Measurements from ENCODE around the gene CRB2. TPM values are rescaled to one million over a fixed set of nuclear protein-coding genes. Genes with fewer than 3 reads are reported as not detected.

The CRB2 gene
- total RNA-seq, 5 donors from 2014 or later (not counting 1 experiment from before 2014, with no cell fraction given), result 0.09 to 0.20 TPM; not detected in 3

- peaks cover 0 to 5% of the 10 kb centered on the region in 2 donors for H3K27me3 Mint-ChIP-seq
- ATAC-seq (replicated peaks in 1 of 4) (no peak), DNase-seq (no peak)
- 90% methylated on average over 25 of the region's 28 CpGs for WGBS (ENCODE audit: insufficient coverage)
- no peak overlapping the region for H3K4me3 Mint-ChIP-seq
- ChIA-PET POLR2A (no interaction called here), CTCF (interaction anchor here (0.6 to 1.3 kb wide), 2 partner anchors 31 to 552 kb away, joined by 3 to 6 read pairs; no protein-coding TSS in a partner anchor)
- H3K4me1 ChIP-seq (ENCODE audit: control insufficient read depth in 1 of 2, extremely low read depth in 1 of 2, insufficient read depth in 2 of 2, low read length in 2 of 2), result peaks cover 0 to under 1% of the 10 kb centered on the region in 2 experiments
- no peak overlapping the region for H3K4me3 ChIP-seq (ENCODE audit: control insufficient read depth in 1 of 2, extremely low read depth in 1 of 2, low read length in 1 of 2)
- no peaks in the 10 kb centered on the region for H3K36me3 ChIP-seq (ENCODE audit: control insufficient read depth in 2 of 2, extremely low read depth in 1 of 2, insufficient read depth in 1 of 2, low read length in 1 of 2)
- no peak overlapping the region for H3K27ac Mint-ChIP-seq
- H3K9me3 Mint-ChIP-seq, result no peaks in the 10 kb centered on the region
- no peak overlapping the region for H3K27ac ChIP-seq (ENCODE audit: low read length)
- H3K27me3 ChIP-seq (replicated peaks in 1 of 2; ENCODE audit: control insufficient read depth in 2 of 2, extremely low read depth in 1 of 2, insufficient read depth in 2 of 2, low read length in 1 of 2), result peaks cover 0 to under 1% of the 10 kb centered on the region in 2 experiments
- H3K9me3 ChIP-seq, result no peaks in the 10 kb centered on the region
- H3K4me1 Mint-ChIP-seq, result peaks cover 0 to 3% (median 0%) of the 10 kb centered on the region in 3 donors
- H3K36me3 Mint-ChIP-seq, result peaks cover 3% of the 10 kb centered on the region
These were observed 25.1 kb downstream of the CRB2 start for GRCh38 chr9:123380852-123381705.

- POLR2A ChIA-PET, result no interaction called here
- Histone ChIP-seq H3K27ac (ENCODE audit: low read length) (no peak overlapping the region), H3K9me3 (no peaks in the 10 kb centered on the region), H3K27me3 (replicated peaks in 1 of 2; ENCODE audit: control insufficient read depth in 2 of 2, extremely low read depth in 1 of 2, insufficient read depth in 2 of 2, low read length in 1 of 2) (no peaks in the 10 kb centered on the region), H3K4me1 (ENCODE audit: control insufficient read depth in 1 of 2, extremely low read depth in 1 of 2, insufficient read depth in 2 of 2, low read length in 2 of 2) (no peaks in the 10 kb centered on the region), H3K4me3 (ENCODE audit: control insufficient read depth in 1 of 2, extremely low read depth in 1 of 2, low read length in 1 of 2) (no peak overlapping the region), H3K36me3 (ENCODE audit: control insufficient read depth in 2 of 2, extremely low read depth in 1 of 2, insufficient read depth in 1 of 2, low read length in 1 of 2) (no peaks in the 10 kb centered on the region)
- ATAC-seq (replicated peaks in 1 of 4) (no peak), DNase-seq (no peak)
- peaks cover 3% of the 10 kb centered on the region for H3K36me3 Mint-ChIP-seq
- no peak overlapping the region for H3K4me3 Mint-ChIP-seq
- 89% methylated on average over 18 of the region's 27 CpGs for WGBS (ENCODE audit: insufficient coverage)
- H3K27ac Mint-ChIP-seq, result no peak overlapping the region
- no peaks in the 10 kb centered on the region for H3K4me1 Mint-ChIP-seq
- no peaks in the 10 kb centered on the region for H3K27me3 Mint-ChIP-seq
- H3K9me3 Mint-ChIP-seq, result no peaks in the 10 kb centered on the region
- CTCF ChIA-PET, result interaction anchor here in 1 of 2 donors (0.6 kb wide), 1 partner anchor 661 kb away, joined by 8 read pairs; no protein-coding TSS in a partner anchor
These were observed 26.9 kb downstream of the CRB2 start for GRCh38 chr9:123382653-123383511.

GRCh38 chr9:123383512-123384170 is 27.6 kb downstream of the CRB2 start:
- CTCF ChIA-PET, result interaction anchor here in 1 of 2 donors (0.6 kb wide), 1 partner anchor 657 kb away, joined by 6 read pairs; no protein-coding TSS in a partner anchor
- Mint-ChIP-seq H3K9me3 (no peaks in the 10 kb centered on the region), H3K4me3 (no peak overlapping the region), H3K27ac (no peak overlapping the region), H3K4me1 (no peaks in the 10 kb centered on the region), H3K36me3 (peaks cover 3% of the 10 kb centered on the region), H3K27me3 (no peaks in the 10 kb centered on the region)
- ATAC-seq (replicated peaks in 1 of 4), result no peak
- no peak for DNase-seq
- H3K4me1 ChIP-seq (ENCODE audit: control insufficient read depth in 1 of 2, extremely low read depth in 1 of 2, insufficient read depth in 2 of 2, low read length in 2 of 2), result no peaks in the 10 kb centered on the region
- H3K4me3 ChIP-seq (ENCODE audit: control insufficient read depth in 1 of 2, extremely low read depth in 1 of 2, low read length in 1 of 2), result no peak overlapping the region
- H3K36me3 ChIP-seq (ENCODE audit: control insufficient read depth in 2 of 2, extremely low read depth in 1 of 2, insufficient read depth in 1 of 2, low read length in 1 of 2), result no peaks in the 10 kb centered on the region
- H3K27me3 ChIP-seq (replicated peaks in 1 of 2; ENCODE audit: control insufficient read depth in 2 of 2, extremely low read depth in 1 of 2, insufficient read depth in 2 of 2, low read length in 1 of 2), result no peaks in the 10 kb centered on the region
- no peaks in the 10 kb centered on the region for H3K9me3 ChIP-seq
- H3K27ac ChIP-seq (ENCODE audit: low read length), result no peak overlapping the region
- 87% methylated on average over 26 of the region's 27 CpGs for WGBS (ENCODE audit: insufficient coverage)
- POLR2A ChIA-PET, result no interaction called here

- H3K4me1 Mint-ChIP-seq, result no peaks in the 10 kb centered on the region
- Histone ChIP-seq H3K9me3 (no peaks in the 10 kb centered on the region), H3K4me3 (ENCODE audit: control insufficient read depth in 1 of 2, extremely low read depth in 1 of 2, low read length in 1 of 2) (no peak overlapping the region), H3K4me1 (ENCODE audit: control insufficient read depth in 1 of 2, extremely low read depth in 1 of 2, insufficient read depth in 2 of 2, low read length in 2 of 2) (no peaks in the 10 kb centered on the region), H3K27me3 (replicated peaks in 1 of 2; ENCODE audit: control insufficient read depth in 2 of 2, extremely low read depth in 1 of 2, insufficient read depth in 2 of 2, low read length in 1 of 2) (no peaks in the 10 kb centered on the region), H3K27ac (ENCODE audit: low read length) (no peak overlapping the region), H3K36me3 (ENCODE audit: control insufficient read depth in 2 of 2, extremely low read depth in 1 of 2, insufficient read depth in 1 of 2, low read length in 1 of 2) (no peaks in the 10 kb centered on the region)
- POLR2A ChIA-PET, result interaction anchor here (0.6 to 0.7 kb wide), 3 partner anchors 96 to 1056 kb away, joined by 10 to 13 read pairs (median 10); no protein-coding TSS in a partner anchor
- WGBS (ENCODE audit: insufficient coverage), result 87% methylated on average over 10 of the region's 14 CpGs
- CTCF ChIA-PET, result interaction anchor here in 1 of 2 donors (0.7 kb wide), 1 partner anchor 512 kb away, joined by 4 read pairs; no protein-coding TSS in a partner anchor
- no peak overlapping the region for H3K27ac Mint-ChIP-seq
- DNase-seq, result no peak
- H3K9me3 Mint-ChIP-seq, result no peaks in the 10 kb centered on the region
- no peak overlapping the region for H3K4me3 Mint-ChIP-seq
- no peaks in the 10 kb centered on the region for H3K27me3 Mint-ChIP-seq
- H3K36me3 Mint-ChIP-seq, result peaks cover 3% of the 10 kb centered on the region
- ATAC-seq (replicated peaks in 1 of 4), result no peak
These were observed 31.7 kb downstream of the CRB2 start for GRCh38 chr9:123387686-123388085.

GRCh38 chr9:123389070-123389469 is 33.1 kb downstream of the CRB2 start:
- Histone ChIP-seq H3K36me3 (ENCODE audit: control insufficient read depth in 2 of 2, extremely low read depth in 1 of 2, insufficient read depth in 1 of 2, low read length in 1 of 2) (no peaks in the 10 kb centered on the region), H3K4me1 (ENCODE audit: control insufficient read depth in 1 of 2, extremely low read depth in 1 of 2, insufficient read depth in 2 of 2, low read length in 2 of 2) (no peaks in the 10 kb centered on the region), H3K4me3 (ENCODE audit: control insufficient read depth in 1 of 2, extremely low read depth in 1 of 2, low read length in 1 of 2) (no peak overlapping the region), H3K9me3 (no peaks in the 10 kb centered on the region), H3K27me3 (replicated peaks in 1 of 2; ENCODE audit: control insufficient read depth in 2 of 2, extremely low read depth in 1 of 2, insufficient read depth in 2 of 2, low read length in 1 of 2) (no peaks in the 10 kb centered on the region), H3K27ac (ENCODE audit: low read length) (no peak overlapping the region)
- WGBS (ENCODE audit: insufficient coverage), result 77% methylated on average over 9 of the region's 10 CpGs
- Mint-ChIP-seq H3K27me3 (no peaks in the 10 kb centered on the region), H3K36me3 (peaks cover 4% of the 10 kb centered on the region), H3K4me1 (no peaks in the 10 kb centered on the region), H3K4me3 (no peak overlapping the region), H3K9me3 (peaks cover 0 to 5% (median 0%) of the 10 kb centered on the region in 3 donors), H3K27ac (no peak overlapping the region)
- no peak for DNase-seq
- no peak for ATAC-seq (replicated peaks in 1 of 4)
- ChIA-PET POLR2A (no interaction called here), CTCF (no interaction called here)

GRCh38 chr9:123389698-123390097 is 33.7 kb downstream of the CRB2 start:
- Mint-ChIP-seq H3K27ac (no peak overlapping the region), H3K4me1 (no peaks in the 10 kb centered on the region), H3K36me3 (peaks cover 4% of the 10 kb centered on the region), H3K4me3 (no peak overlapping the region), H3K9me3 (peaks cover 0 to 5% (median 0%) of the 10 kb centered on the region in 3 donors), H3K27me3 (no peaks in the 10 kb centered on the region)
- POLR2A ChIA-PET, result no interaction called here
- H3K4me1 ChIP-seq (ENCODE audit: control insufficient read depth in 1 of 2, extremely low read depth in 1 of 2, insufficient read depth in 2 of 2, low read length in 2 of 2), result no peaks in the 10 kb centered on the region
- H3K9me3 ChIP-seq, result no peaks in the 10 kb centered on the region
- DNase-seq (no peak), ATAC-seq (replicated peaks in 1 of 4) (no peak)
- 78% methylated on average over 9 of the region's 12 CpGs for WGBS (ENCODE audit: insufficient coverage)
- CTCF ChIA-PET, result no interaction called here
- no peaks in the 10 kb centered on the region for H3K27me3 ChIP-seq (replicated peaks in 1 of 2; ENCODE audit: control insufficient read depth in 2 of 2, extremely low read depth in 1 of 2, insufficient read depth in 2 of 2, low read length in 1 of 2)
- H3K27ac ChIP-seq (ENCODE audit: low read length), result no peak overlapping the region
- peaks cover 0 to 2% of the 10 kb centered on the region in 2 donors for H3K36me3 ChIP-seq (ENCODE audit: control insufficient read depth in 2 of 2, extremely low read depth in 1 of 2, insufficient read depth in 1 of 2, low read length in 1 of 2)
- H3K4me3 ChIP-seq (ENCODE audit: control insufficient read depth in 1 of 2, extremely low read depth in 1 of 2, low read length in 1 of 2), result no peak overlapping the region

Measured in T-cell (primary cell).